ENCODE results near the gene ADGRA1.

The ADGRA1 gene

DNA sequence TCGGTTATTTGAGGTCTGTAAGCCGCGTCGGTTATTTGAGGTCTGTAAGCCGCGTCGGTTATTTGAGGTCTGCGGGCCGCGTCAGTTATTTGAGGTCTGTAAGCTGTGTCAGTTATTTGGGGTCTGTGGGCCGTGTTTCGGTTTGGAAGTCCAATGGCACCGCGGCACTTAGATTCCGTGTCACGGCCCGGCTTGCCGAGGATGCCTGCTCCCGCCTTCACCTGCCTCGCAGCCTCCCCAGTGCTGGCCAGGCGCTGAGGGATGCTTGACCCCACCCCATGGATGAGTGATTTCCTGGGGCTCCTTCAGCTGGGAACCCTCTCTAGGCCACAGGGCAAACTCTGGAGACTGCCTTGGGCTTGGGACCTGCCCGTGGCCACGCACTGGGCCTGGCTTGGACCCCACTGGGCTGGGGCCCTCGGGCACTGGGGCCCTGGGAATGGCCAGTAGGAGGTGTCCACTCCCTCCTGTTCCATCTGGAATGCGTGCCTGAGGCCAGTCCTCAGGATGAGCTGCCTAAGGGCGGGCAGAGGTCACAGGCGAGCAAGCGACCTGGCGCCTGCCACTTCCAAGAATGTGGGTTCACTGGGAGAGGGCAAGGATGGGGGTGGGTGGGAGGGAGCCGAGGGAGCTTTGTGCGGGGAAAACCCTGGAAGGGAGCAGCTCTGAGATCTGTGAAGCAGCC lies 25.6 kb downstream of the ADGRA1 start:
- no peak for DNase-seq (ENCODE audit: low spot score)

DNA sequence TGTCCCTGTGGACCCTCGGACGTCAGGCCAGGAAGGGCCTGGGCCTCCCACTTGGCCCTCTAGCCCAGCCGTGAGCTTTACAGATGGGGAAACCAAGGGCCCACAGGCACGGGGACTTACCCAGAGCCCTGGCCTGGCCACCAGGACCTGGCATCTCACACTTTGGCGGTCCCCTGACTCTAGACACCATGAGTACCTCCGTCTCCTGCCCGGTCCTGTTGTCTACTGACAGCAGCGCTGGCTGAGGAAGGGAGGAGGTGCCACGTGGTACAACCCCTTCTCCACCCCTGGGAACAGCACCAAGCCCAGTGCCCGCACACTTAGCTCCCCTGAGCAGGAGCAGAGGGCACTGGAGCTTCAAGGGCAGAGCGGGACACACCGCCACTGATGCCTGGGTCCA lies 26.1 kb downstream of the ADGRA1 start:
- DNase-seq (ENCODE audit: low spot score), result no peak

DNA sequence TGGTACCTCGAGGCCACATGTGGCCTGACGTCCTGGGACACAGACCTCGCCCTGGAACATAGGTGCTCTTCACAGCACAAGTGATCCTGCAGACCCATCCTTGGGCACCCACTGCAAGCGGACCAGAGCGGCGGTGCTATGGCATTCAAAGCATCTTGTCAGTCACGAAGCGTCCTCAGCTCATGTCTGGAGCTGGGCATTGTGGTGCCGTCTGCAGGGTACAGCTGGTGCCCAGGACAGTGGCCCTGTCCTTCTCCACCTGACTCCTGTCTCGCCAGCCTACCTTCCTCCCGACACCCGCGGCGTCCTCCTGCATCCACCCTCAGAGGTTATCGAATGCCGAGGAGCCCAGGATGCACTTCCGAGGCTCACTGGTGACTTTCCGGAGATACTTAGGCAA lies 26.5 kb downstream of the ADGRA1 start:
- no peak for DNase-seq (ENCODE audit: low spot score)

DNA sequence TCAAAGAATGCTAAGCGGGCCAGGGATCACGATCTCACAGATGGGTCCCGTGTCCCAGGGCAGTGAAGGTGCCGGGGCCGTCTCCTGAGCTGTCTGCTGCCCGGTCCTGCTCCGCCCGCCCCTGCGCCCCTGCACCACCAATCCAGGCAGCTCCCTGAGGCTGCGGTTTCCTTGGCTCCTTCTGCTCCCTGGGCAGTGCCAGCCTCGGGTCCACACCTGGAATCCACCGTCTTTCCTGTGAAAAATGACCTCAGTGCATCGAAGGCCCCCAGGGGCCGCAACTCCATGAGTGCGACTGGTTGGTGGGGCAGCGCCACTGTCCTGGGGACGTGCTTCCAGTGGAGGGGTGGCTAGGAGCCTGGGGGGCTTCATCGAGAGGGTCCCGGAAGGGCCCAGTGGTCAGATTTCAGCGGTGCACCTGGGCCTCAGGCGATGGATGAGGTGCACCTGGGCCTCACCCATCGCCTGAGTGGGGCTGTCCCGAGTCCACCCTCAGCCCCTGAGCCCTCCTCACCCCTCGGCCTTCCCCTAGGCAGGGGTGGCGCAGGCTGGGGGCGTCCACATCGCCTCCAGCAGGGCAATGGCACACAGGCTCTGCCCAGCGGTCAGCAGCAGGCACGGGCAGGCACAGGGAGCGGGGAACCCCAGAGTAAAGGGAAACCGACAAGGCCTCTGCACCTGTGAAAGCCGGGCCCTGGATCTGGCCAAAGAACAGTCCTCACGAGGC lies 27.2 kb downstream of the ADGRA1 start:
- DNase-seq (ENCODE audit: low spot score), result no peak

DNA sequence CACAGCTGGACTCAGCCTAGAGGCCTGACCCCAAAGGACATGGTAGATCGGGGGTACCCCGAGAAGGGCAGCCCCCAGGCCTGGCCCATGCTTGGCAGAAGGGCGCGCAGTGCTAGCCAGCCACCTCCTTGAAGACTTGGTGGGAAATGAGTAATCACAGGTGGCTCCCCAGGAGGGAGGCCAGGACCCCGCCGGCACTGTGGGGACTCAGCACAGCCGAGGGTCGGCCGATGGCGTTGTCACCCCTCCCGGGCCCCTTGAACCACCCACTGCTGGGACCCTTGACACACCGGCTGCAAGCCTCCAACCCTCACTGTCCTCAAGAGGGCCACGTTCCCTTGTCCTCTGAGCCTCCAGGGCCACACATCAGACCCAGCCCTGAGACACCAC lies 27.7 kb downstream of the ADGRA1 start:
- DNase-seq (ENCODE audit: low spot score), result no peak

DNA sequence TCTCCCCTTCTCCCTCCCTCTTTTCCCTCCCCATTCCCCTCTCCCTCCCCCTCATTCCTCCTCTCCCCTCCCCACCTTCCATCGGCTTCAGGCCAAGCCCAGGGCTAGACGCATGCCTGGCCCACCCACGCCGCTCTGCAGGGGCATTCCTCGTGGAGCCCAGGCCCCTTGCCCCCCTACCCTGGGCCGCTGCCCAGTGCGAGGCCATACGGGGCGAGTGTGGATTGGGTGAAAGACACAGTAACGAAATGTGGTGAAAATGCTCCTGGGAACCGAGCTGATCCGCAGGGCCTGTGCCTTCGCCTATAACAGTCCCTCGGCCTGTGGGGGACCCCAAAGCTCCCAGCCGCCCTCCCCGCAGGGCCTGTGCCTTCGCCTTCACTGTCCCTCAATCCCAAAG lies 28.3 kb downstream of the ADGRA1 start:
- DNase-seq (ENCODE audit: low spot score), result no peak

DNA sequence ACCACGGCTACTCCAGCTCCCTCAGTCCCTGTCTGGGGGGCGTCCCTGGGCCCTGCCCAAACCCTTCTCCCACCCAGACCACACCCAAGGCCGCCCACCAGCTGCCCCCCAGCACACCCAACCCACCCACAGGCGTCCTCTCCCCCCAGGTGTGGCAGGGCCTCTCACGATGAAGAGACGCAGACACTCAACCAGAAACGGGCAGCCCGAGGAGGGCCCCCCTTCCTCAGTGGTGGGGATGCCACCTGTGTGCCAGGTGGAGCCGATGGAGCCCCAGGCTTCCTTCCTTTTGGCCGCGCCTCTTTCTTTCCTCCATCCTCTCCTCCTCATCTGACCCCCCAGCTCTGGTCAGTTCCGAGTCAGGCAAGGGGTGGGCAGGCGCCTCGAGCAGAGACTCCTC lies 28.7 kb downstream of the ADGRA1 start:
- DNase-seq (ENCODE audit: low spot score), result no peak

DNA sequence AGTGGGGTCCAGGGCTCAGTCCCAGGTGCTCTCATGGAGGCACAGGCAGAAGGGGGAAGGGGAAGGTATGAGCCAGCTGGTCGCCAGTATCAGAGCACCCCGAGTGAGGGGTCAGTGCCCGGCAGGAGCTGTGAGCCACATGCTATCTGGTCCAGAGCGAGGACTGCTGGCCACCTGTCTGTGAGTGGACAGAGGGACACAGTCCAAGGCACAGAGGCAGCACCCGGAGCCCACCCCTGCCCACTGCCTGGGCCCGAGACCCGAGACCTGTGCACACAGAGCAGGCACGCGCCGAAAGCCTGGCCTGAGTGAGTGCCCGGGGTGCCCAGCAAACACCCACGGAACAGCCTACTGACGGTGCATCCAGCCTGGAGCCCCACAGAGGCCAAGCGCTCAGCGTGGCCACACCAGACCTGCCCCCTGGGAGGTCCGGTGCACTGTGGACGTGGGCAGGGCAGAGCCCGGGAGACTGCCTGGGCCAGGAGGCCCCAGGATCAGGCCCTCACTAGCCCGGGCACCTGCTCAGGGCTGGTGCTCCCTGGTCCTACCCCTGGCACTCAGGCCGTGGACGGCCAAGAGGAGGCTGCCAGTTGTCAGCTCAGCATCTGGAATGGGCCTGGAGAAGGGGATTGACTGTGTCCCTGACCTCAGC lies 29.4 kb downstream of the ADGRA1 start:
- DNase-seq (ENCODE audit: low spot score), result no peak

DNA sequence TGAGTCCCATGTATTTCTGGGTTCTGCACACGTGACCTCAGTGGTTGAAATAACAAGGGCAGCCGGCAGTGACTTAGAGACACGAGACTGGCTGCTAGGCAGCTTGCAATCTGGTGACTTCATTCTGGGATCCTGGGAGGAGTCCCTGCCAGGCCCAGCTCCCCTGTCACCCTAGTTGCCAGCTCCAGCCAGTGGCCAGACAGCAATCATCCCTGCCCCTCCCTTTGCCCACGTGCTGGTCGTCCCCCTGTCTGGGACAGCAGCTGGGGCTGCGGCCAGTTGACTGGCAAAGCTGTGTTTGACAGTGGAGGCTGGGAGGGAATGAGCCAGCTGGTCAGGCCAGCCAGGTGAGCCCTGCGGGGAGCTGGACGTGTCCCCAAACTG lies 30.0 kb downstream of the ADGRA1 start:
- DNase-seq (ENCODE audit: low spot score), result no peak

DNA sequence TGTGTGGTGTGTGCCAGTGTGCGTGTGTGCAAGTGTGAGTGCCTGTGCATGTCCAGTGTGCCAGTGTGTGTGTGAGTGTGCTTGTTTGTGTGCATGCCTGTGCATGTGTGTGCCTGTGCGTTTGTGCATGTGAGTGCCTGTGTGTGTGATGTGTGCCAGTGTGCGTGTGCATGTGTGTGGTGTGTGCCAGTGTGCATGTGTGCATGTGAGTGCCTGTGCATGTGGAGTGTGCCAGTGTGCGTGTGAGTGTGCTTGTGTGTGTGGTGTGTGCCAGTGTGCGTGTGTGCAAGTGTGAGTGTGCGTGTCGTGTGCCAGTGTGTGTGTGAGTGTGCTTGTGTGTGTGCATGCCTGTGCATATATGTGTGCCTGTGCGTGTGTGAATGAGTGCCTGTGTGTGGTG lies 33.8 kb downstream of the ADGRA1 start:
- no peak for DNase-seq (ENCODE audit: low spot score)

DNA sequence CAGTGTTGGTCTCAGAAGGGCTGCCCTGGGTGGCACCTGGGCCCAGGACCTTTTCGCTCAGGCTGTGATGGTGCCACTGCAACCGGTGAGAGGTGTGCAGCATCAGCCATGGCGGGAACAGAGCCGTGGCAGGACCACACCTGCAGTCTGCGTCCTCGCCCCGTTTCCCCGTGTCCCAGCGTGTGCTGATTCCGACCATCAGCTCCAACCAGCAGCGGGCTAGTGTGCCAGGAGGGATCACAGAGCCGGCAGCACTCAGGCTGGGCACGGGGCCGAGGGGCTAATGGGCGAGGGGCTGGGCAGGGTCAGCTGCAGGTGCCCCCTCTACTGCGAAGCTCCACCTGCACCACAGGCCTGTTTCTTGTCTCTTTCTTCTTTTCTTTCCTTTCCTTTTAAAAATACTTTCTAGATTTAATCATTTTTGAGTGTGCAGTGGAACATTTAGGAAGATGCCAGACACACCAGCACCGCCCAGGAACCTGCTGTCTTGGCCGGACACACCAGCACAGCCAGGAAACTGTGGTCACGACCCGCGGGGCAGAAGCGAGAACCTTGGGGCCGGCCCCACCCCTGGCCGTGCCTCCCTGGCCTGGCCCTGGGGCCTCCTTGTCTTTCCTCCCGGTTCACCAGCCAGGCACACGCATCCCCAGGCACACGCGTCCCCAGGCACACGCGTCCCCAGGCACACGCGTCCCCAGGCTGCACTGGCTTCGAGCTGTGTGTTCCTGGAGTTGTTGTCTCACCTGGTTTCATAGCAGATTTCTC lies 34.6 kb downstream of the ADGRA1 start:
- no peak for DNase-seq (ENCODE audit: low spot score)

DNA sequence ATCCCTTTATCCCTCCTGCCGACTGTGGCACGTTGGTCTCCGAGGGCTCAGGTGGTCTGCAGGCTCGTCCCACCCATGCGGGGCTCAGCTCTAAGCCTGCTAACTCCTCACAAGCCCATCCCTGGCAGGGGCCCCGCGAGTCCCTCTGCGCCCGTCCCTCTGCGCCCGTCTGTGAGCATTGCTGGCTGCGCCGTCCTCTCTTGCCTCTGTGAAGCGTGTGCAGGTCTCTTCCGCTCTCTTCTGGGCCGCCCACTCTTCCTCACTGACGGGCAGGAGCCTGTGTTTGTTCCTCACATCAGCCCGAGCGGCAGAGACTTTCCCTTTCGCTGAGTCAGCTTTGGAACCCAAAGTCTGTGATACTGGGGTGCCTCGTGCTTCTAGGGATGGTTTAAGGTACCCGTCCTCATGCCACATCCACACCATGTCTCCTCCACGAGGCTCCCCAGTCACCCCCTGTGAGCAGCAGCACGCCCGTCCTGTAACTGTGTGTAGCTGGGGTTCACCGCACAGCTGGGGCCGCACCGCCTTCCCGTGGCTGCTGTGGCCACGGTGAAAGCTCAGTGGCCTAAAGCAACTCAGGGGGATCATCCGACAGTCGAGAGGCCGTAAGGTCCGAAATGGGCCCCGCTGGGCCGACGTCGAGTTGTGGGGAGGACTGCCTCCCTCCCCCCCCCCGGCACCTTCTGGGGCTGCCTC lies 35.5 kb downstream of the ADGRA1 start:
- no peak for DNase-seq (ENCODE audit: low spot score)

DNA sequence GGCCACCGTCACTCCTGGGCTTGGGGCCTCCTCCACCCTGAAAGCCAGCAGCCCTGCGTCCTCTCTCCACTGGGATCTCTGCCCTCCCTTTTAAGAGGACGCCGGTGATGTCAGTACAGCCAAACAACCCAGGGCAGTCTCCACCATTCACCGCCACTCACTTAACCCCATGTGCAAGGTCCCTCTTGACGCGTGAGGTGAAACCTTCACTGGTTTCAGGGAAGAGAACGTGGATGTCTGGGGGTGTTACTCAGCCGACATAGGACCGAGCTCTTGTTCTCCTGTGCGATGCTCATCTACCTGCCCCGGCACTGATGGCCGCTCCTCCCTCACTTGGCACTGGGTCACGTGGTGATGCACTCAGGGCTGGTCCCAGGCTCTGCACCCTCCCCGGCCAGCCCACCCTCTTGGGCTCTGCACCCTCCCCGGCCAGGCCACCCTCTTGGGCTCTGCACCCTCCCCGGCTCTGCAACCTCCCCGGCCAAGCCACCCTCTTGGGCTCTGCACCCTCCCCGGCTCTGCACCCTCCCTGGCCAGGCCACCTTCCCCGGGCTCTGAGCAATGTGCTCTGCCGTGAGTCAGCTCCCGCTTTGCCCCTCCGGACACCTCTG lies 36.1 kb downstream of the ADGRA1 start:
- no peak for DNase-seq (ENCODE audit: low spot score)

DNA sequence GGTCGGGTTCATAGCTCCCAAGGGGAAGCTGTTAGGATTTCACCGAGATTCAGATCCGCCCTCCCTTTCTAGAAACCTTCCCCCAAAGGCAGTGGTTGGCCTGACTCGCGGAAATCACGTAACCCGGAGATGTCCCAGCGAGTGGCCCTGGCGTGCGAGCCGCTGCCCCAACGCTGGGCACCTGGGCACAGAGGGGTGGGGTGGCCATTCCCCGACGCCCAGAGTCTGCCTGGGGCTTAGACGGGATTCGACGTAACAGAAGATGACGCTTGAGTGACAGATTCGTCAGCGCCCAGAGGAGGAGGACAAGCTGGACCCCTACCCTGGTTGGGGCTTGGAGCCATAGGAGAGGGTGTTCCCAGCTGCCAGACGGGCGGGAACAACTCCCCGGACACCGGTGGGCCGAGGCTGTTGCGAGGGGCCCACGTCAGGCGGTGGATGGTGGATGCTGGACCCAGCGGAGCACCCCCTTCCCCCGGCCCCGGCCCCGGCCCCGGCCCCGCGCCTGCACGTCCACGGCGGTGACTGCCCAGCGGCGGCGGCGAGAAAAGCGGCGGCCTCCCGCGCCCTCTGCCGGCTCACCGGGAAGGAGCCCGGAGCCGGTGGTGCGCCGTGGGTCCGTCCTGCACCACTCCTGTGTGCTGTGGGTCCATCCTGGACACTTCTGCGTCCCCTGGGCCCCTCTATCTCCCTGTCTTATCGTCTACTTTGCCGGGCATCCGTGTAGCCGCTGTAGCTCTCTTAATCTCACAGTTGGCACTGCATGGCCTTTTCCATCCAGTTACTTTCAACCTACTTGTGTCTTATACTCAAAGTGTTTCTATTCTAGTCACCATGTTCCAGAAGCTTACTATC lies 36.9 kb downstream of the ADGRA1 start:
- no peak for DNase-seq (ENCODE audit: low spot score)

DNA sequence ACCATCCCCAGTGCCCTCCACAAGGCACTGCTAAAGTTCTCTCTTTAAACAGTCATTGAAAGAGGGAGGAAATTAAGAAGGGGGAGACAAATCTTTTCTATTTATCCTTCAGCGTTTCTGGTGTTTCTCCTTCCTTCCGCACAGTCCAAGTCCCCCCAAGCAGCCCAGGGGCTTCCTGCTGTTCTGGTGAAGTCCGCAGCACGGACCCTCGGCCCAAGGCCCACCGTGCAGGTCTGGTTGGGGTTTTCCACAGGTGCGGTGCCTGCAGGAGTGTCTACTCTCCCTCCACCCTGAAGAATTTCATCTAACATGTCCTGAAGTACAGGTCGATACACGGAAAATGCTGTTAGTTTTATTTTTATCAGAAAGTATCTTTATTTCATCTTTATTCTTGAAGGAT lies 38.2 kb downstream of the ADGRA1 start:
- no peak for DNase-seq (ENCODE audit: low spot score)

DNA sequence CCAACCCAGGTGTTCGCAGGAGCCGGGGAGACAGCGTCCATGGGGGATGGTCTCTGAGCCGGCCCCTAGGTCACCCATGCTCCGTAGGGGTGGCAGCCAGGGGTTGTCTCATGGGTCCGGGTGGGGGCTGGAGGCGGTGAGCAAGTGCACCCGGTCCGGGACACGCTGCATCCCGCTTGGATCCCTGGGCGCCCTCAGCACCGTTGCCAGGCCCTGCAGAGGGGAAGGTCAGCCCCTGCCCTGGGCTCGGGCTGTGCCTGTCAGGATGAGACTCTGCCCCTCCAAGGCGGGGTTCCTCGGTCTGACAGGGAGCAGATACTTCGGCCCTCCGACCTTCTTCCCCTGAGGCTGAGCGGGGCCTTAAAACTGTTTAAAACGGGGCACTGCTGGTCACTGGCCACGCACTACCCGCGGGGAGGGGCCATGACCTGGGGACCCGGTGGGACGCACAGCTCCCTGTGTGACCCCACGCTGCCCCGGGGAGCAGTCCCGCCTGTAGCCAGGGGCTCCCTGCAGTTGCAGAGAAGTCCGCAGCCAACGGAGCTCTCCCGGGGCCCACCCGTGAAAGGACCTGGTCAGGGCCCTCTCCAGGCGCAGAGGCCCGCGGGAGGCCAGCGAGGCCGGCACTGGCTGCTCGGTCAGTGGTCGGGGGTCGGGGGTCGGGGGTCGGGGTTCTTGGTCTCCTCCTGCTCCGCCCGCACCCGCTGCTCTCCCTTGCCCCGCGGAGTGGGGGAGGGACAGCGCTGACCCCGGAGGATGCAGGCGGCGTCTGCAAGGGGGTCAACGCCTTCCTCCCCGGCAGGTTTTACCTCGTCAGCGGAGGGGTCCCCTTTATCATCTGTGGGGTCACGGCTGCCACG lies 38.9 kb downstream of the ADGRA1 start:
- no peak for DNase-seq (ENCODE audit: low spot score)

DNA sequence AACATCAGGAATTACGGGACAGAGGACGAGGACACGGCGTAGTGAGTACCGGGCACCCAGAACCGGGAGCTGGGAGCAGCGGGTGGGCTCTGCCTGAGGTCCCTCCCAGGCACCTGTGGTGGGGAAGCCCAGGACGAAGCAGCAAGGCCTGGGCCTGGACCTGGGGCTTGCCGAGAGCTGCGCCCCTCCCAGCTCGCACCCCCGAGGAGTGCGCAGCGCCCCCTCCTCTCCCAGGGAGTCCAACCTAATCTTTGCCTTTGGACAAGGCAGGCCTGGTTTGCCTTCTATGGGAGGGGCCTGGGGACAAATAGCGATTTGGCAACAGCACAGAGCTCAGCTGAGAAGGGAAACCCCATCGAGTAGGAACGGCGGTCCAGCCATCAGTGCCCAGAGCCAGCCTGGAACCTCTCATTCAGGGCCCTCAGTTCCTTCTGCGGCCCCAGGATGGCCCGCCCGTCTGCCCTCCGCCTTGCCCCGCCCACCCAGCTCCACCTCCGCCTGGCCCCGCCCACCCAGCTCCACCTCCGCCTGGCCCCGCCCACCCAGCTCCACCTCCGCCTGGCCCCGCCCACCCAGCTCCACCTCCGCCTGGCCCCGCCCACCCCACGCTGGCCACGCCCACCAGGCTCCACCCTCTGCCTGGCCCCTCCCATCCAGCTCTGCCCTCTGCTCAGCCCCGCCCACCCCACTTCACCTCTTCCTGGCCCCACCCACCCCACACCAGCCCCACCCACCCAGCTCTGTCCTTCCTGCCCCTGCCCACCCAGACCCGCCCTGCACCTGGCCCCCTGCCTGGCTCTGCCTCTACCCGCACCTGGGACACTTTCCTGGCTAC lies 39.8 kb downstream of the ADGRA1 start:
- no peak for DNase-seq (ENCODE audit: low spot score)

DNA sequence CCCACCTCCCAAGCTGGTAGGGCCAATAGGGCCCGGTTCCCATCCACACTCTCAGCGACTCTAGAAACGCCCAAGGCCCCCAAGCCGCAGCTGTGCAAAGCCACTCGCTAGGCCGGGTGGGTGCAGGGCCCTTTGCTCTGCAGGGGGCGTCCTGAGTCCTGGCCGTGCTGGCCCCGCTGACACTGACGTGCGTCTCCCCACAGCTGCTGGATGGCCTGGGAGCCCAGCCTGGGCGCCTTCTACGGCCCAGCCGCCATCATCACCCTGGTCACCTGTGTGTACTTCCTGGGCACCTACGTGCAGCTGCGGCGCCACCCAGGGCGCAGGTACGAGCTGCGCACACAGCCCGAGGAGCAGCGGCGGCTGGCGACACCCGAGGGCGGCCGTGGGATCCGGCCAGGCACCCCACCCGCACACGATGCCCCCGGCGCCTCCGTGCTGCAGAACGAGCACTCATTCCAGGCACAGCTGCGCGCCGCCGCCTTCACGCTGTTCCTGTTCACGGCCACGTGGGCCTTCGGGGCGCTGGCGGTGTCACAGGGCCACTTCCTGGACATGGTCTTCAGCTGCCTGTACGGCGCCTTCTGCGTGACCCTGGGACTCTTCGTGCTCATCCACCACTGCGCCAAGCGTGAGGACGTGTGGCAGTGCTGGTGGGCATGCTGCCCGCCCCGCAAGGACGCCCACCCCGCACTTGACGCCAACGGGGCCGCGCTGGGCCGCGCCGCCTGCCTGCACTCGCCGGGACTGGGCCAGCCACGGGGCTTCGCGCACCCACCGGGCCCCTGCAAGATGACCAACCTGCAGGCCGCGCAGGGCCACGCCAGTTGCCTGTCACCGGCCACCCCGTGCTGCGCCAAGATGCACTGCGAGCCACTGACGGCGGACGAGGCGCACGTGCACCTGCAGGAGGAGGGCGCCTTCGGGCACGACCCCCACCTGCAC lies 40.7 kb downstream of the ADGRA1 start:
- DNase-seq (ENCODE audit: low spot score), result no peak
